Left colon (tissue), 2 donors: Measurements from ENCODE around the gene NMUR1. TPM values are rescaled to one million over a fixed set of nuclear protein-coding genes. Genes with fewer than 3 reads are reported as not detected.

Experiments
- ATAC-seq: fragments of 200-7000 bp; cut with Tn5 transposase; one replicate; pipeline ENCODE4 v1.9.1; 2020; ENCODE audit warnings: mild to moderate bottlenecking, moderate library complexity
- DNase-seq, 2 donors: peaks; one replicate each; pipeline ENCODE4 v3.0.0-alpha.2; 2020
- intact Hi-C, 2 donors: fragments of 100-400 bp; cut with DNase I in 1 of 2; cut with micrococcal nuclease in 1 of 2; formaldehyde crosslinking; loops; one replicate each; pipeline versions ENCODE4 v1.11.2 to v1.14.0; 2022; cut with DNase I, micrococcal nuclease
- total RNA-seq, 2 donors: library from RNA; stranded (reverse); fragmentation: NEBNext Ultra II Directional; extraction: Animal tissue kit (Norgen Biotek cat#: 25700); gene quantifications; one replicate each; pipeline ENCODE4 v1.2.1, GENCODE V29; 2021
- donor health status: DM: no; HTN: no; CAD: no.
- donor health status: DM: yes; HTN: yes; CAD: no.

NMUR1 gene
- total RNA-seq, 2 donors from 2014 or later, result 0.15 to 1.3 TPM

DNA sequence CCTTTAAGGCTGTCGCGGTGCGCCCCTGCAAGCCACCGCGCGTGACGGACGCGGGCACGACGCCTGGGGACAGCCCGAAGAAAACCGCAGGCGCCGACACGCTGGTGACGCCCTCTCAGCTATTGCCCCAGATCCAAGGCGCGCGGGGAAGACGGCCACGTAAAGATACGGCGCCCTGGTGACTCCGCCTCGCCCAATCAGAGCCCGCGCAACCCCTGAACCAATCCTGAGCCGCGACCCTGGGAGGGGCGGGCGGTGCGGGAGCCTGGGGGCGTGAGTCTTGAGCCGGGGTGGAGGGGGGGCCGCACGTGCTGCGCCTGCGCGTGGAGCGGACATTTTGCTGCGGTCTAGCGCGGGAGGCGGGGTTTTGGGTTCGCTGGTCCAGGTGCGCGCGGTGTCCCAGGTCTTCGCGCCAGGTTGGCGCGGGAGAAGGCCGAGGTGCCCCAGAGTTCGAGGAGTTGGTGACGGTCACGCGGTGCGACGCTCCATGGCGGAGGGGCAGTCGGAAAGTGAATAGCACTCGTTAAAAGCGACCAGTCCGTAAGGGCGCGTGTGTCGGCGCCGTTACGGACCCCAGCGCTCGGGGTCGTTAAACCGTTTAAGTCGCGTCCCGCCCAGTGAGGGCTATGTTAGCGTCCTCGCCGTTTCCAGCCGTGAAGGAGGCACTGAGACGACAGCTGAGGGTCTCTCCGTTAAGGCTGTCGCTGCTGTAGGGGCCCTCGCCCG lies 15.9 kb downstream of the NMUR1 start:
- ATAC-seq, result peak; percentile 100
- peak; percentile 98 for DNase-seq
- intact Hi-C loops, result no loop called here

DNA sequence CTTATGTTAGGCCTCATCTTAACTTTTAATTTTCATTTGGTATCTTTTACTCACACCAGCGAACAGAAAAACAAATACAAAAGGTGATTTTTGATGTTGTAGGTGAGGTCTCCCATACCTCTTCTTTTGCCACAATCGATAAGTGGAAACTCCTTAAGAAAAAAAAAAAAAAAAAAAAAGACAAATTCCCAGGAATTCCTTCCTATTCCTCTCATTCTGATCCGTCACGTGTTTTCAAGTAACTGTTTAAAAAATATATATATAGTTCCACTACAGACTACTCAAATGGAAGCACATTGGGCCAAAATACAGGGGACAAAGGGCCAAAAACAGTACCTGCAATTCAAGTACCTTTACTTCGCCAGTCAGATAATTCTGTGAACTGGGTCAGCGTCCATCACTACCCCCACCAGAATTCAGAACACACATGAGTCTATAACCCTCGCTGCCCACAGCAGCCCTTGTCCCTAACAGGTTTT lies 16.5 kb downstream of the NMUR1 start:
- intact Hi-C loops, result no loop called here
- no peak for ATAC-seq
- no peak for DNase-seq

DNA sequence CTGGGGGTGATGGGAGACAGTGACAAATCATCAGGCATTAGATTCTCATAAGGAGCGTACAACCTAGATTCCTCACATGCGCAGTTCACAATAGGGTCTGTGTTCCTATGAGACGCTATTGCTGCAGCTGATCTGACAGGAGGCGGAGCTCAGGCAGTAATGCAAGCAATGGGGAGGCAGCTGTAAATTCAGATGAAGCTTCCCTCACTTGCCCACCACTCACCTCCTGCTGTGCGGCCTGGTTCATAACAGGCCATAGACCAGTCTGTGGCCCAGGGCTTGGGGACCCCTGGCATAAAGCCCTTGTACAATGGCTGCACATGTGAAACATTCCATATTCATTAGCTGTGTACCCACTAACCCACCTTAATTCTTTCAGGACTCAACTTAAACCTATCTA lies 18.0 kb downstream of the NMUR1 start:
- DNase-seq (no peak), ATAC-seq (no peak)
- intact Hi-C loops, result no loop called here

DNA sequence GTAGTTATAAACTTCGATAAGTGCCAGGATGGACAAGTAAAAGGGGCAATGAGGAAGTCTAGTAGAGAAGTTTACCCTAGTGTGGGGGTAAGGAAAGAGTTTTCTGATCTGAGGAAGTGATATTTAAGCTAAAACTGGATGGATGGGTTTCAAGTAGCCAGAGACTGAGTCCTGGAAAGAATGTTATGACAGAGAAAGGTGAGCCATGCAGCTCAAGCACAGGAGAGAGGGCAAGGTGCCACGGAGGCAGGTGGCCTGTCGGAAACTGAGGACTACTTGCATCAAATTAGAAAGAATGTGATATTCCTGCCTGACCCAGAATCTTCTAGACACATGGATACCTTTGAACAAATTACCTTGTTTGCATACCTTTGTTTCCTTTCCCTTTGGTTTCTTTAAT lies 26.5 kb downstream of the NMUR1 start:
- DNase-seq (no peak), ATAC-seq (peak; percentile 48)
- intact Hi-C loops, result no loop called here

DNA sequence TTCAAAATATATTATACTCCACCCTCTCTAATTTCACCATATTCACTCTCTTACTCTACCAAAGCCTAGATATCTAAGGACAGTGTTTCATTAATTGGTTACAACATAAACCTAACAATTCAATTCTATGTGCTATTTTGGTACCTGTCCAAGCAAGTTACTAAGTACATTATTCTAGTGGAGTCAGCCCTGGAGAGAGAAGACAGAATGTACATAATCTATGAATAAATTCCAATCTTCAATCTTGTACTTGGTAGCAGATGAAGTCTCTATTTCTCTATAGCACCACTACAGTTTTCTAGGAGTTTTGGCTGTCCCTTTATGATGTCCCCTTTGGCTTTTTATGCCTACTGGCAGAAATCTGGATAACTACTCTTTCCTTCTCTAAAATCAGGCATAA lies 27.6 kb downstream of the NMUR1 start:
- no peak for DNase-seq

DNA sequence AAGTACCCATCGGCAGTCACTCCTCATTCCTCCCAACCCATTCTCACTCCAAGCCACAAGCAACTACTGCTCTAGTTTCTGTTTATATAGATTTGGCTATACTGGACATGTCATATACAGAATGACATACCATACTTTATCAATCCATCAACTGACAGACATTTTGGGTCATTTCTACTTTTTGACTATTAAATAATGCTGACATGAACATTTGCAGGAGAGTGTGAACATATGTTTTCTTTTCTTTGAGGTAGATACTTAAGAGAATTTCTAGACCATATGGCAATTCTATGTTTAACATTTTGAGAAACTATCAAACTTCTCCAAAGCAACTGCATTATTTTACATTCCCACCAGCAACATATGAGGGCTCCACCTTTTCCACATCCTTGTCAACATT lies 32.6 kb downstream of the NMUR1 start:
- DNase-seq, result no peak
- intact Hi-C loops, result no loop called here
- no peak for ATAC-seq

More for the DNA sequence above, 27.6 kb downstream of the NMUR1 start:
- intact Hi-C loops, result no loop called here
- no peak for ATAC-seq

DNA sequence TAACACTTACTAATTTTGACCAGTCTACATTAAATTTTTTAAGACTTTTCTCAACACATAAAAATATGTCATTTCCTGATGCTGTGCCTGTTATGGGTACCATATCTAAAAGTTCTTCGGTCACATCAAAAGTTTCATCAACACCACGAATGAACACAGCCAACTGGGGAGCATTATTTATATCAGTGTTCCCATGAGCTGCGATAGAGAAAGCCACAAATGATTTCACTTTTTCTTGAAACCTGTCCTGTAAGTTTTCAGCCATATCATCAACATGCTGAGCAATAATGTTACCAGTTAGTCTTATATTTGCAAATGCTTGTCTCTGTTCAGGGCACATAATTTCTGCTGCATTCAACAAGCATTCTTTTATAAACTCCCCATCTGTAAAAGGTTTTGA lies 35.6 kb downstream of the NMUR1 start:
- no peak for ATAC-seq
- no peak for DNase-seq

DNA sequence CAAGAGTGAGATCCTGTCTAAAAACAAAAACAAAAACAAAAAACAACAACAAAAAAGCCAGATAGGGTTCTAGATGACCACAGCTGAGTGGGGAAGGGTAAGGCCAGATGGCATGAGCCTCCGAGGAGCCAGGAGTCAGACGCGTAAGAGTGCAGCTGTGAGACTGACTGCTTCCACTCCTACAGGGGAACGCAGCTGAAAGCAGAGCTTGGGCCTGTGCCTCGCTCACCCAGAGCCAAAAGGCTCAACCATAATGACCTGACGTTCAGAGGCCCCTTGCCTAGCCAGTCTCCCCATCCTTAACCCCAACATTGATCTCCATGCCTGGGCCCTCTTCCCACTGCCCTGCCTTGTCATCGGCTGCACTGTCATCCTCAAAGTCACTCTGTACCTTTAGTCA lies 39.4 kb downstream of the NMUR1 start:
- intact Hi-C loops, result no loop called here
- DNase-seq (no peak), ATAC-seq (no peak)

More for the DNA sequence above, 35.6 kb downstream of the NMUR1 start:
- intact Hi-C loops, result no loop called here

DNA sequence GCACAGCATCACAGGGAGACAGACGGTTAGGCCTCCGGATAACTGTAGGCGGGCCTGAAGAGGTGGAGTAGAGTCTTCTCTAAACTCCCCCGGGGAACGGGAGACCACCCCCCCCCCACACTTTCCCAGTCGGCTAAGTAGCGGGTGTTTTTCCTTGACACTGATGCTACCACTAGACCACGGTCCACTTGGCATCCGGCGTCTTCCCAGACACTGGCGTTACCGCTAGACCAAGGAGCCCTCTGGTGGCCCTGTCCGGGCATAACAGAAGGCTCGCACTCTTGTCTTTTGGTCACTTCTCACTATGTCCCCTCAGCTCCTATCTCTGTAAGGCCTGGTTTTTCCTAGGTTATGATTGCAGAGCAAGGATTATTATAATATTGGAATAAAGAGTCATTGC lies 40.3 kb downstream of the NMUR1 start:
- DNase-seq (no peak), ATAC-seq (no peak)
- intact Hi-C loops, result no loop called here

DNA sequence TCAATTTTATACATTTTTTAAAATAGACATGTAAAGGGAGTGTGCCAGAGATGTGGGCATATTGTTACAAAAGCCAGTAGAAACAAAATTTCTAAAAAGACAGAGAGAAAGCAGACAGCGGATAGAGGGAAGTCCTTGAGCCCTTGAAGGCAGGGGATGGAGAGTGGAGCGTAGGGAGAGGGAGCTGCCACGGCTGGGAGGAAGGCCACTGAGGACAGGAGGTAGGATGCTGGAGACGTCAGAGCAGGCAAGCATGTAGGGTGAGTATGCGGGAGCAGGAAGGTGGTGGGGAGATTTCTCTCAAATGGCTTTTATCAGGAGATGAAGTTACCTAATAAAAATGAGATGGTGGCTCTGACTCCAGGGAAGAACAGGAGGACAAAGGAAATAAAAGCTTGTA lies 41.9 kb downstream of the NMUR1 start:
- intact Hi-C loops, result no loop called here
- ATAC-seq (no peak), DNase-seq (no peak)

DNA sequence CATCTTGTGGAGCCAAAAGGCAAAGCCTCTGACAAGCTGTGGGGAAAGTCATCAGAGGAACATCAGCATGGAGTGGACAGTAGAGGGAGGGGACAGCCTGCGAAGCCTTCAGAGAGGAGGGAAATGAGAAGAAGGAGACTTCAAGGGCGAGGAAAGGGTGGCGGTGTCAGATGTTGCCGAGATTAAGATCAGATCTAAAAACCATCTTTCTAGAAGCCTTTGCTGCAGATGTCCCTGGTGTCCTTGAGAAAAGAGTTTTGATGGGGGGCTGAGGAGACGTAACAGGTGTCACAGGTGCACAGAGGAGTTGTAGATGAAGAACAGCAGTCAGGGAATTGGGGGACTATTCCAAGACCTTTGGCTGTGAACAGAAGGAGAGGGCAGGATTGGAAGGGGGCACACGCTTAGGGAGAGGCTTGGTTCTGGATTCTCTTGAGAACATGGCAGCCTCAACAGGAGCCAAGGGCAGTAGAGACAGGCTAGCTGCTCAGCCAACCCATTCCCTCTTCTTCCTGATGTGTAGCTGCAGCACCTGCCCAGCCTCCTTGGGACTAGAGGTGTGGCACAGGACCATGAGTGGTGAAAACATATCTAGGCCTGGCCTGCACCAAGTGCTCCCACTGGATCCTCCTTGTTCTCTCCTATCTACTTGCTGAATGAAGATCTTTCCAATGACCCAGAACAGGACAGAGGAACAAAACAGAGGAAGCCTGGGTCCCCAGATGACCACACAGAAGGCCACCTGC lies 43.2 kb downstream of the NMUR1 start:
- intact Hi-C loops, result no loop called here
- DNase-seq (no peak), ATAC-seq (no peak)

DNA sequence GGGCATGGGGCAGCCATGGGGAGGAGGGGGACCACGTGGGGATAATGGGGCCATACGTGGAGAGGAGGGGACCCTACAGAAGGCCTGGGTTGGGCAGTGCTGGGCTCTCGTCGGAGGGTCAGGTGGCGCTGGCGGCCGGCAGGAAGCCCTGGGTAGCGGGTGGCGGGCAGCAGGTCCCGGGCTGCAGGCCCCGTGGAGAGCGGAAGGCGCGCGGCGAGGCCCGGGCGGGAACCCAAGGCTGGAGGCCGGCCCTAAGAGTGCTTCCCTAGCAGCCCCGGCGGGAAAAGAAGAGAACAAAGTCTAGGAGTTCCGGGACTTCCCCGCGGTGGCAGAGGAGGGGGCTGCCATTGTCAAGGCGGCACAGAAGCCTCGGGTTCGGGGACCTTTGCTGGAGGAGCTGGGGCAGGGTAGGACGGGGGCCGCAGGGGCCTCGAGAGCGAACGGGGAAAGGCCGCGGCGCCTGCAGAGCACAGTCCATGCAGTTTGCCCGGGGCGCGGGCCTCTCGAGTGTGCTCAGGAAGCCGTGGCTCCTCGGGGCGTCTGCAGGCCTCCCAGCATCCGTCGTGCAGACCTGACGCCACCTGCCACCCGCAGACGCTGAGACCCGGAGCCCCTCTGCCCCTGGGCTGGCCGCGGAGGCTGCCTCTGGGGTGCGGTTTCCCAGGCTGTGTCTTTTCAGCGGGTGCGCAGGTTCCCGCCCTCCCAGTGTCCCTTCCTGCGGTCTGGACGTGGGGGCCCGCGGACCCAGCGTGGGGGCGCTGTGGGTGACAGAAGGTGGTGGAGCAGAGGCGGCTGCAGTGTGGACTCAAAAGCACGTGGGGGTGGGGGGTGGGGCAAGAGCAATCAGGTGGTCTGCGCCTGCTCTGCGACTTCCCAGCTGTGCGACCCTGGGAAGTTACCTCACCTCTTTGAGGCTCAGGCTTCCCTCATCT lies 46.6 kb downstream of the NMUR1 start:
- intact Hi-C loops, result no loop called here
- DNase-seq (peak in 1 of 2 donors; percentile 22), ATAC-seq (peak; percentile 8)

DNA sequence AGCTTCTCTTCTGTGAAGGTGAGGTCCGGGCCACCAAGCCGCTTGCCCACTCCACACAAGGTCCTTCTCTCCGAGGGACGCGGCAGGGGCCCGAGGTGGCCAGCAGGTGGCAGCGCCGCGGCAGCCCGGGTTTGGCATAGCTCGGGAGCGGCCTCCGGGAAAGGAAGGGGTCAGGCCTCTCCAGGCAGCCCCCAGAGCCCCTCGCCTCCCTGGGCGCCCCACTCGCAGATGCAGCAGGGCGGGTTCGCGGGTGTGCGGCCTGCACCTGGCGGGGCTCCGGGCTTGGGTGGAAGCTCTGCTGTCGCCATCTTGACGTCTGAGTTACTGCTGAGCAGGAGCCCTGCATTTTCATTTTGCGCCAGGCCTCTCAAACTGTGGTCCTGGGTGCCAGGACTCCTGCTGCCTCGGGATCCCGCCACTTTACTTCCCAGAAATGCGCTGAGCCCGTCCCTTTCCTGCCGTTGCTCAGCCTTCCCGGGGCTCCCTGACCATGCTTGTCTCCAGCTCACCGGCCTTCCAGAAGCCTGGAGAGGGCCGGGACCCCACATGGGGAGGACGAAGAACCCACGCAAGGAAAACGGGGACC lies 47.3 kb downstream of the NMUR1 start:
- ATAC-seq (peak; percentile 98), DNase-seq (peak; percentile 59 to 83)
- intact Hi-C loops, result no loop called here

DNA sequence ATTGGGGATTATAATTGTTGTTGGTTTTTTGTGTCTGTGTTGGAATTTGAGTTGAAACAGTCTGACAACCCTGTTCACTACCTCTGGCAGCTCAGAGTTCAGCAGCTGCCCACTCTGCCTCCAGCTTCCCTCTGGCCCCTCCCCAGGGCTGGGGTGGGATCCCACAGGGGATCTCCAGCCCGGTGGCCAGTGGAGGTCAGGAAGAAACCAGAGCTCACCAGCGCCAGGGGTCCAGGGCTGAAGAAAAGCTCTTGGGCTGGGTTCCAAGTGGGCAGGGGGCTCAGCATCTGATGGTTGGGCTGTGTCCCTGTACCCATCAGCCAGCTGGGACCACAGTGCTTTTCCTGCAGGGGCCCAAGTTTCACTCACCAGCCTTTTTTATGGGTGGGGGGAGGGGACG lies 49.5 kb downstream of the NMUR1 start:
- no peak for DNase-seq
- intact Hi-C loops, result no loop called here
- ATAC-seq, result no peak

DNA sequence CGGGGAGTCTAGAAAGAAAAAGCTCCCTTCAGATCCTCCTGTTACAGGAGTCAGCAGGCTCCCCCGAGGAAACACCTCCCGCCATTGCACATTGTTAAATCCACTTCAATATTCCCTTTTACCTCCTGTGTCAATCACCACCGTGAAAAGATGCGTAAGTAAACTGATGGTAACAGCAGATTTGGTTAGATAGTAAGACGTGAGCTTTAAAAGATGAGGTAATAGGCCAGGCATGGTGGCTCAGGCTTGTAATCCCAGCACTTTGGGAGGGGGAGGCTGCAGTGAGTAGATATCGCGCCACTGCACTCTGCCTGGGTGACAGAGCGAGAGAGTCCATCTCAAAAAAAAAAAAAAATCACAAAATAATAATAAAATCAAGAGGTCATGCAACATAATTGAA lies 50.8 kb downstream of the NMUR1 start:
- ATAC-seq (no peak), DNase-seq (no peak)
- intact Hi-C loops, result no loop called here

DNA sequence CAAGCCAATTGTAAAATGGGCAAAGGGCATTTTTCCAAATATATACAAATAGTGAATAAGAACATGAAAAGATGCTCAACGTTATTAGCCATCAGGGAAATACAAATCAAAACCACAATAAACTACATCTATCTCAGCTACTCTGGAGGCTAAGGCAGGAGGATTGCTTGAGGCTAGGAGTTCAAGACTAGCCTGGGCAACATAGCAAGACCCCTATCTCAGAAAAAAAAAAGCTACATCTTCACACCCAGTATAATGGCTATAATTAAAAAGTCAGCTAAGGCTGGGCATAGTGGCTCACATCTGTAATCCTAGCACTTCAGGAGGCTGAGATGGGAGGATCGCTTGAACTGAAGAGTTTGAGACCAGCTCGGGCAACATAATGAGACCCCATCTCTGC lies 53.3 kb downstream of the NMUR1 start:
- intact Hi-C loops, result no loop called here
- DNase-seq, result no peak
- ATAC-seq, result no peak

DNA sequence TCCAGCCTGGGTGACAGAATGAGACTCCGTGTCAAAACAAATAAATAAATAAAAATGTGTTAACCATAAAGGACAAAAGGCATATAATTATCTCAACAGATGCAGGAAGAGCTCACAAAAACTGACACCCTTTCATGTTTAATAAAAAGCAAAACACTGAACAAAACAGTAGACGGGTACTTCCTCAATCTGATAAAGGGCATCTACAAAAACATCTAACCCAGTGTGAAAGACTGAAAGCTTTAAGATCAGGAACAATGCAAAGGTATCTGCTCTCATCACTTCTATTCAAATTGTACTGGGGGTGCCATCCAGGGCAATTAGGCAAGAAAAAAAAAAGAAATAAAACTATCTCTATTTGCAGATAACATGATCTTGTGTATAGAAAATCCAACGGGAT lies 54.3 kb downstream of the NMUR1 start:
- no peak for ATAC-seq
- DNase-seq, result no peak
- intact Hi-C loops, result no loop called here
